Thyroid gland (tissue), 4 donors: ENCODE results near the gene RNF217. TPM values are rescaled to one million over a fixed set of nuclear protein-coding genes. Genes with fewer than 3 reads are reported as not detected.
"Not testable (repeated sequence)": the region's sequence is repeated elsewhere in the genome, so short reads cannot be mapped to it uniquely, and the experiment has no call there.

Experiments
- DNase-seq, 2 donors: peaks; one replicate each; pipeline ENCODE4 v3.0.0-alpha.2; 2019
- H3K27ac ChIP-seq, 3 donors: fragments of 200-600 bp; sonication (generic); 1 replicate in 2 of 3; 2 replicates in 1 of 3; pipeline ENCODE4 v1.5.1; 2016 to 2019; ENCODE audit warnings: mild to moderate bottlenecking in 1 of 3, moderate library complexity in 1 of 3
- H3K27me3 ChIP-seq: fragments of 200-600 bp; sonication (generic); one replicate; pipeline ENCODE4 v1.5.1; 2019
- H3K36me3 ChIP-seq, 2 donors: fragments of 200-600 bp; sonication (generic); one replicate each; pipeline ENCODE4 v1.5.1; 2016 to 2019
- H3K4me1 ChIP-seq, 2 donors: fragments of 200-600 bp; sonication (generic); one replicate each; pipeline ENCODE4 v1.5.1; 2017 to 2019
- H3K4me3 ChIP-seq, 3 donors: fragments of 200-600 bp; sonication (generic); replicated peaks in 1 of 3; 1 replicate in 2 of 3; 2 replicates in 1 of 3; pipeline ENCODE4 v1.5.1; 2016; ENCODE audit warnings: mild to moderate bottlenecking in 1 of 3
- H3K9me3 ChIP-seq: fragments of 200-600 bp; sonication (generic); one replicate; pipeline ENCODE4 v1.5.1; 2017
- POLR2A ChIP-seq, 2 donors: fragments of 450-650 bp; IDR thresholded peaks; one replicate each; pipeline ENCODE4 v1.6.1; 2017; ENCODE audit warnings: antibody characterized with exemption in 2 of 2, mild to moderate bottlenecking in 2 of 2, moderate library complexity in 1 of 2
- WGBS, 2 donors: methylation state at CpG; one replicate each; pipeline ENCODE4 v1.1.5; 2017; 5-methylcytosine and 5-hydroxymethylcytosine counted together
- intact Hi-C: fragments of 100-400 bp; cut with DNase I; formaldehyde crosslinking; loops from one replicate; pipeline ENCODE4 v1.15.1; 2023
- total RNA-seq, 4 donors: library from RNA; depleted of rRNA; stranded (reverse); fragments of >200 nt; gene quantifications; one replicate each; pipeline ENCODE4 v1.2.3, GENCODE V29; 2016
- TF ChIP-seq, protein P1 (sequence below), 6 experiments: fragments of 200-600 bp in 3 of 6; fragments of 450-650 bp in 3 of 6; sonication (generic) in 3 of 6; IDR thresholded peaks; one replicate each; pipeline ENCODE4 v1.5.1; 2016 to 2019; ENCODE audit warnings: antibody characterized with exemption in 6 of 6, mild to moderate bottlenecking in 2 of 6, inconsistent platforms in 1 of 6, moderate library complexity in 1 of 6

RNF217 gene
- total RNA-seq, 4 donors from 2014 or later, result 29.0 to 53.7 (median 31.0) TPM

DNA sequence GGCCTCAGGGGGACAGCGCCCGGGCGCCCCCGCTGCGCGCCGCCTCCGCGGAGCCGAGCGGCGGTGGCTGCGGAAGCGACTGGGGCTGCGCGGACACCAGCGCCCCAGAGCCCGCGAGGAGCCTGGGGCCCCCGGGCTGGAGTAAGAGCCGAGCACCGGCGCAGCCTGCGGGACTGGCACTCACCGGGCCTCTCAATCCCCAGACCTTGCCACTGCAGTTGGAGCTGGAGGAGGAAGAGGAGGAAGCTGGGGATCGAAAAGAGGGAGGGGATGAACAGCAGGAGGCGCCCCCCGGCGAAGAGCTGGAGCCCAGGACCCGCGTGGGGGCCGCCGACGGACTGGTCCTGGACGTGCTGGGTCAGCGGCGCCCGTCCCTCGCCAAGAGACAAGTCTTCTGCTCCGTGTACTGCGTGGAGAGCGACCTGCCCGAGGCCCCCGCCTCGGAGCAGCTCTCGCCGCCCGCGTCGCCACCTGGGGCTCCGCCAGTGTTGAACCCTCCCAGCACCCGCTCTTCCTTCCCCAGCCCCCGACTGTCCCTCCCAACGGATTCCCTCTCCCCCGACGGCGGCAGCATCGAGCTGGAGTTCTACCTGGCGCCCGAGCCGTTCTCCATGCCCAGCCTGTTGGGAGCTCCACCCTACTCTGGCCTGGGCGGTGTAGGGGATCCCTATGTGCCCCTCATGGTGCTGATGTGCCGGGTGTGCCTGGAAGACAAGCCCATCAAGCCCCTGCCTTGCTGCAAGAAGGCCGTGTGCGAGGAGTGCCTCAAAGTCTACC is 590 bp downstream of the RNF217 start:
- H3K4me1 ChIP-seq, result peaks cover 22 to 34% of the 10 kb centered on the region in 2 donors

DNA sequence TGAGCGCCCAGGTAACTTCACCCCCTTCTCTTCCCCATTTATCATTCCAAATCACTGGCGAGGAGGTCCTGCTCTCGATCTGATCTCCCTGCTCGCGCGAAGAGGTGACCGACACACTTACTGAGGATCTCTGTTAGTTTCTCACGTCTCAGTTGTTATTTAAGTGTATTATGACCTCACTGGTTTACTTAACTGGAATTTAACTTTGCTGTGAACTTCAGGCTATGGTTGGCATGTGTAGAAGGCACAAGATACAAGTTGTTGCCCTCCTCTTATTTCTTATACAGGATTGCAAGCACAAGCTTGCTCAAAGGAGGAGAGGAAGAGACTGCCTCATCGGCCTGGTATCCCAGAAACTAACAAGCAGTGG is 1.2 kb downstream of the RNF217 start:
- Histone ChIP-seq H3K4me1 (peaks cover 26 to 34% of the 10 kb centered on the region in 2 donors), H3K36me3 (no peaks in the 10 kb centered on the region), H3K27me3 (no peaks in the 10 kb centered on the region), H3K4me3 (peak overlapping the region; percentile 71 to 80 (median 80)), H3K27ac (peak overlapping the region; percentile 98 to 99 (median 99)), H3K9me3 (no peaks in the 10 kb centered on the region)
- WGBS, 2 donors, result 2 to 4% methylated on average over 9 of the region's 9 CpGs
- intact Hi-C loops, result loop anchor here (5.0 kb wide), 1 partner anchor 784 kb away; the partner anchor contains the start of gene HEY2
- TF ChIP-seq POLR2A (IDR thresholded peaks at IDR 0.05), result peak in 1 of 2 donors; percentile 89
- TF ChIP-seq, protein P1, sequence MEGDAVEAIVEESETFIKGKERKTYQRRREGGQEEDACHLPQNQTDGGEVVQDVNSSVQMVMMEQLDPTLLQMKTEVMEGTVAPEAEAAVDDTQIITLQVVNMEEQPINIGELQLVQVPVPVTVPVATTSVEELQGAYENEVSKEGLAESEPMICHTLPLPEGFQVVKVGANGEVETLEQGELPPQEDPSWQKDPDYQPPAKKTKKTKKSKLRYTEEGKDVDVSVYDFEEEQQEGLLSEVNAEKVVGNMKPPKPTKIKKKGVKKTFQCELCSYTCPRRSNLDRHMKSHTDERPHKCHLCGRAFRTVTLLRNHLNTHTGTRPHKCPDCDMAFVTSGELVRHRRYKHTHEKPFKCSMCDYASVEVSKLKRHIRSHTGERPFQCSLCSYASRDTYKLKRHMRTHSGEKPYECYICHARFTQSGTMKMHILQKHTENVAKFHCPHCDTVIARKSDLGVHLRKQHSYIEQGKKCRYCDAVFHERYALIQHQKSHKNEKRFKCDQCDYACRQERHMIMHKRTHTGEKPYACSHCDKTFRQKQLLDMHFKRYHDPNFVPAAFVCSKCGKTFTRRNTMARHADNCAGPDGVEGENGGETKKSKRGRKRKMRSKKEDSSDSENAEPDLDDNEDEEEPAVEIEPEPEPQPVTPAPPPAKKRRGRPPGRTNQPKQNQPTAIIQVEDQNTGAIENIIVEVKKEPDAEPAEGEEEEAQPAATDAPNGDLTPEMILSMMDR (IDR thresholded peaks at IDR 0.05), result no peak
- DNase-seq, result peak; percentile 77 to 78

More for the DNA sequence above, 590 bp downstream of the RNF217 start:
- H3K4me3 ChIP-seq, result peak overlapping the region; percentile 71 to 80 (median 80)
- DNase-seq, result peak; percentile 59 to 61
- no peaks in the 10 kb centered on the region for H3K36me3 ChIP-seq
- intact Hi-C loops, result loop anchor here (5.0 kb wide), 1 partner anchor 784 kb away; the partner anchor contains the start of gene HEY2
- 0 to 1% methylated on average over 2 to 35 of the region's 65 CpGs for WGBS, 2 donors
- H3K27me3 ChIP-seq, result no peaks in the 10 kb centered on the region
- H3K27ac ChIP-seq, result peak overlapping the region; percentile 98 to 99 (median 99)
- H3K9me3 ChIP-seq, result no peaks in the 10 kb centered on the region
- TF ChIP-seq POLR2A (IDR thresholded peaks at IDR 0.05), result no peak
- TF ChIP-seq, protein P1 (IDR thresholded peaks at IDR 0.05), result no peak

DNA sequence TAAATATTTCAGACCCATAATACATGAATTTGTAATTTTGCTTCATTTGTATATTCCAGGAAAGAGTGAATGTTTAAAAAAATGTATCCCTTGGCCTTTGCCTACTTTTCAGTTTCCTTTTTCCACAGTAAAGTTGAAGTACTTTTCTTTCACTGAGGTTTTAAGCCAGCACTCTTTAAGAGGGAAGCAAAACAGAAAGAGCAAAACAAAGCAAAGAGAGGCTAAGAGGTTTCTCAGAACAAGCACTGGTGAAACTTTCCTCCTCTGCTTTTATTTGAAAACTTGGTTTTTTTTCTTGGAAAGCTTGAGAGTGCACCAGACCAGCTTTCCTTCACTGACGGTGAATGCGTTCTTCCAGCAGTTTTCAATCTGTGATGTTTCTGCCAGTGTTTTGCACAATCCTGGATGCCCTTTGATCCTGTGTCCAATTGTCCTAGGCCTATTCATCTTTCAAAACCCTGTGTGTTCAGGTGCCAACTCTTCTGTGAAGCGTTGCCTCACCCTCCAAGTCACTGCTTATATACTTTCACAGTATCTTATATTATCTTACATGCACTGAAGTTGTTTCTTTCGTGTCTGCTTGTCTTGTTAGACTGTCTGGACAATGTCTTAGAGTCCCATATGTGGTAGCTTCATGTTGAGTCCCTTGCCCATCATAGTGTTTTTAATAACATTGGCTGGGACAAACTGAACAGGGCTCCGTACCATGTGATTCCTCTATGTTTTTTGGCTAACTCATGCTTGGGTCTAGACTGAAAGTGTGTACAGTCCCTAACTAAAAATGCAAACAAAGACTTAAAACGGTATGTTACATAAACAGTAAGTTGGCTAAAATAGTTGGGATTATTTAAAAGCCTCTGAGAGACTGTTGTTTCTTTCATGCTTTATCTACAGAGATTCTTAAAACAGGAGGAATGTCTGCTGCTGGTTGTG is 1.9 kb downstream of the RNF217 start:
- Histone ChIP-seq H3K4me1 (peaks cover 32 to 38% of the 10 kb centered on the region in 2 donors), H3K4me3 (peak overlapping the region; percentile 71 to 80 (median 80))
- WGBS, 2 donors, result 7 to 11% methylated on average over 6 of the region's 6 CpGs

DNA sequence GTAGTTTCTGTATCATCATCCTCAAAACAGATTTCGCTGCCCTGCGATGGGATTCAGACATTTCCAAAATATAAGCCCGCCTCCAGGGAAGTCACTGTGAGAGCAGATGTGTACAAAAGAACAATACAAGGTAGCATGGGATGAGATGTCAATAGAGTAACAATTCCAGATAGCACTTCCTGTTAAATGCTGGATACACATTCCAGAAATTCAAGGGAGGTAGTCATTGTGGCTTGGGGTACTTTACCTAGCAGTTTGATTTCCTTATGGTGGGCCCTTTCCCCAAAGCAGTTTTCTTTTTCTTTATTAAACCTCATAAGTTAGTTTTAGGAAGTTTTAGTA is 2.5 kb downstream of the RNF217 start:
- peaks cover 32 to 38% of the 10 kb centered on the region in 2 donors for H3K4me1 ChIP-seq
- no peaks in the 10 kb centered on the region for H3K36me3 ChIP-seq
- H3K9me3 ChIP-seq, result no peaks in the 10 kb centered on the region
- TF ChIP-seq POLR2A (IDR thresholded peaks at IDR 0.05), result no peak
- TF ChIP-seq, protein P1 (IDR thresholded peaks at IDR 0.05), result no peak
- WGBS, 2 donors, result 24 to 37% methylated on average over 3 of the region's 3 CpGs
- intact Hi-C loops, result loop anchor here (5.0 kb wide), 1 partner anchor 783 kb away; the partner anchor contains the start of gene HEY2
- no peak for DNase-seq
- H3K4me3 ChIP-seq, result peak overlapping the region in 1 of 3 donors; percentile 80
- peak overlapping the region; percentile 98 to 99 (median 99) for H3K27ac ChIP-seq
- no peaks in the 10 kb centered on the region for H3K27me3 ChIP-seq

More for the DNA sequence above, 1.9 kb downstream of the RNF217 start:
- H3K27me3 ChIP-seq, result no peaks in the 10 kb centered on the region
- H3K9me3 ChIP-seq, result no peaks in the 10 kb centered on the region
- DNase-seq, result peak; percentile 42 to 50
- H3K36me3 ChIP-seq, result no peaks in the 10 kb centered on the region
- intact Hi-C loops, result loop anchor here (5.0 kb wide), 1 partner anchor 783 kb away; the partner anchor contains the start of gene HEY2
- TF ChIP-seq, protein P1 (IDR thresholded peaks at IDR 0.05), result peak in 1 of 6 experiments; percentile 6
- peak in 1 of 2 donors; percentile 26 for TF ChIP-seq POLR2A (IDR thresholded peaks at IDR 0.05)
- H3K27ac ChIP-seq, result peak overlapping the region; percentile 98 to 99 (median 99)

DNA sequence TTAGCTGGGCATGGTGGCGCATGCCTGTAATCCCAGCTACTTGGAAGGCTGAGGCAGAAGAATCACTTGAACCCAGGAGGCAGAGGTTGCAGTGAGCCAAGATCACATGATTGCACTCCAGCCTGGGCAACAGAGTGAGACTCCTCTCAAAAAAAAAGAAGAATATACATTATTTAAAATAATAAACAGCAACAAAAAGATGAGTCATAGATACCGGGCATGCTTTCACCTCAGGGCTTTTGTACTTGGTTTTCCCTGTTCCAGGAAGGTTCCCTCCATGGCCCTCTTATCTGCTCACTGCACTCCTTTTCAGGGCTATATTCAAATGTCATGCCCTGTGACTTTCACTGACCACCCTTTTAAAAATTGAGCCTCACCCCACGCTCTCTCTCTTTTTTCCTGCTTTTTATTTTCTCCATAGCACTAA is 3.2 kb downstream of the RNF217 start:
- H3K9me3 ChIP-seq, H3K36me3 ChIP-seq, intact Hi-C loops, DNase-seq, H3K27me3 ChIP-seq: not testable (repeated sequence)
- Histone ChIP-seq H3K4me3 (peak overlapping the region in 1 of 3 donors; percentile 80), H3K27ac (peak overlapping the region; percentile 98 to 99 (median 99)), H3K4me1 (peaks cover 32 to 38% of the 10 kb centered on the region in 2 donors)
- 77 to 78% methylated on average over 3 of the region's 3 CpGs for WGBS, 2 donors
